T-cell (primary cell): Measurements from ENCODE around the gene DRC3. TPM values are rescaled to one million over a fixed set of nuclear protein-coding genes. Genes with fewer than 3 reads are reported as not detected.

Experiments
- ATAC-seq, 4 experiments: fragments of 200-7000 bp in 3 of 4; fragments of 150-1000 bp in 1 of 4; cut with Tn5 transposase; replicated peaks in 1 of 4; 1 replicate in 3 of 4; 2 replicates in 1 of 4; pipeline ENCODE4 v1.10.0; 2021; ENCODE audit warnings: moderate library complexity in 3 of 4, mild to moderate bottlenecking in 2 of 4, moderate number of reproducible peaks in 1 of 4
- CTCF ChIA-PET, 2 donors: fragments of 300-600 bp; sonication (Branson Sonifier 250); formaldehyde crosslinking; loops; one replicate each; lab custom pipeline; 2022; ENCODE audit warnings: antibody characterized with exemption in 2 of 2; lab: Charles Lee
- POLR2A ChIA-PET, 2 donors: fragments of 300-600 bp; sonication (Branson Sonifier 250); formaldehyde crosslinking; loops; one replicate each; lab custom pipeline; 2022; ENCODE audit warnings: antibody characterized with exemption in 2 of 2; lab: Charles Lee
- DNase-seq, 35 experiments: peaks; one replicate each; pipeline versions ENCODE4 v3.0.0 to v3.0.0-alpha.2; 2013 to 2023
- H3K27ac ChIP-seq: one replicate; pipeline ENCODE4 v1.5.1; 2013; ENCODE audit warnings: low read length
- H3K27me3 ChIP-seq, 2 experiments: replicated peaks in 1 of 2; 1 replicate in 1 of 2; 2 replicates in 1 of 2; pipeline versions ENCODE4 v1.6.1 to v1.7.0; 2013; ENCODE audit warnings: low read length in 1 of 2, mixed read lengths in 1 of 2; ENCODE audit not compliant: control insufficient read depth in 2 of 2, insufficient read depth in 2 of 2; ENCODE audit errors: extremely low read depth in 1 of 2
- H3K36me3 ChIP-seq, 2 donors: 1 replicate in 1 of 2; 2 replicates in 1 of 2; pipeline versions ENCODE4 v1.6.1 to v1.7.0; 2013; ENCODE audit warnings: low read length in 1 of 2; ENCODE audit not compliant: control insufficient read depth in 2 of 2, insufficient read depth in 1 of 2; ENCODE audit errors: extremely low read depth in 1 of 2
- H3K4me1 ChIP-seq, 2 experiments: 1 replicate in 1 of 2; 2 replicates in 1 of 2; pipeline versions ENCODE4 v1.6.1 to v1.7.0; 2013; ENCODE audit warnings: low read length in 2 of 2, mixed read lengths in 1 of 2; ENCODE audit not compliant: insufficient read depth in 2 of 2, control insufficient read depth in 1 of 2; ENCODE audit errors: extremely low read depth in 1 of 2
- H3K4me3 ChIP-seq, 2 donors: 1 replicate in 1 of 2; 2 replicates in 1 of 2; pipeline versions ENCODE4 v1.5.1 to v1.7.0; 2013; ENCODE audit warnings: mild to moderate bottlenecking in 2 of 2, low read length in 1 of 2, moderate library complexity in 1 of 2; ENCODE audit not compliant: control insufficient read depth in 1 of 2; ENCODE audit errors: extremely low read depth in 1 of 2
- H3K9me3 ChIP-seq: 2 replicates; pipeline ENCODE4 v1.7.0; 2013
- H3K27ac Mint-ChIP-seq, 2 donors: one replicate each; pipeline ENCODE4 v1.8.0; 2020 to 2021; ENCODE audit warnings: mild to moderate bottlenecking in 2 of 2, mixed read lengths in 2 of 2
- H3K27me3 Mint-ChIP-seq, 2 donors: one replicate each; pipeline ENCODE4 v1.8.0; 2021 to 2022; ENCODE audit warnings: mixed read lengths in 2 of 2
- H3K36me3 Mint-ChIP-seq: one replicate; pipeline ENCODE4 v1.8.0; 2021; ENCODE audit warnings: mixed read lengths
- H3K4me1 Mint-ChIP-seq, 3 donors: one replicate each; pipeline ENCODE4 v1.8.0; 2020 to 2022; ENCODE audit warnings: mixed read lengths in 3 of 3, mild to moderate bottlenecking in 1 of 3
- H3K4me3 Mint-ChIP-seq, 3 donors: one replicate each; pipeline ENCODE4 v1.8.0; 2020 to 2022; ENCODE audit warnings: mild to moderate bottlenecking in 3 of 3, mixed read lengths in 3 of 3, moderate library complexity in 3 of 3
- H3K9me3 Mint-ChIP-seq, 3 donors: one replicate each; pipeline ENCODE4 v1.8.0; 2020 to 2022; ENCODE audit warnings: mixed read lengths in 3 of 3
- WGBS: methylation state at CpG from one replicate; pipeline ENCODE4 v1.1.5; 2013; ENCODE audit warnings: missing lambda C conversion rate; ENCODE audit not compliant: insufficient coverage; 5-methylcytosine and 5-hydroxymethylcytosine counted together
- total RNA-seq, 35 experiments: library from RNA in 6 of 35; stranded (reverse) in 6 of 35; fragments of 120-200 nt in 1 of 35; gene quantifications; one replicate each; pipeline versions ENCODE4 v1.2.1 to v1.2.4 and lab custom pipeline; 2013 to 2026

DRC3 gene
- total RNA-seq, 5 donors from 2014 or later (not counting 1 experiment from before 2014, with no cell fraction given) = 0.32 to 0.58 (median 0.53) TPM; not detected in 2

DNA sequence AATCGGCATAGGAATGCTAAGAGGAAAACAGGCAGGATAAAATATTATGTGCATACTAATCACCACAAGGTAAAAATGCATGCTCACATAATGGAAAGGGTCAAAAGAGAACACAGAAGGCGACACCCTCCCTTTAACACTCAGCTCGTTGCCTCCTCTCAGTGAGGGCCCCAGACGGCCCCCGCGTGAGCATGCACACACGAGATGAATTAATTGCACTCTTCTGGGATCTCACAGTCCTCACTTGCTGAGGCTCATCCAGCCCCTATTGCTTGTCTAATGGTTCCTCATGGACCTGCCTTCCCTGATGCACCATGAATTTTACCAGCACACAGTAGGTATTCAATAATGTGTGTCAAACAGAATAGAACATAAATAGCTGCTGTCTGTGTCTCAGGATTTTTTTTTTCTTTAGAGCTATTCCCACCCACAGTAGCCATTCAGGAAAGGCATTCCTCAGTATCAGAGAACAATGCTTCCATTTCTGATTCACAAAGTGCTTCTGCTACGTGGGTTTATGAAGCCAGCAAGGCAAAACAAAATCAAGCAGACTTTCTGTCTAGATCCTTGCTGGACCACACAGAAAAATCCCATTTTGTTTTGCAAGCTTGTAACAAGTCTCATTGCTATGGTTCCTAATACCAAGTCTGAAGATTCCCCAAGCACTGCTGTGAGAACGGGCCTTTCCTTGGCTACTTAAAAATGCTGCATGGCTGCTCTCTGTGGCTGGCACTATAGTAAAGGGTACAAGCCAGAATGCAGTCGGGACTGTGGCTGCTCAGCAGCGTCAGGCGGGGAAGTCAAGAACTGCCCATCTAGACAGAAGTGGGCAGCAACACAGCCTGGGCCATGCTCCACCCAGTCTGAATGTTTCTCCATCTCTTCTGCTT is 44.0 kb upstream of the DRC3 start:
- no peaks in the 10 kb centered on the region for H3K4me1 ChIP-seq
- ChIA-PET CTCF (no interaction called here), POLR2A (no interaction called here)
- no peaks in the 10 kb centered on the region for H3K27me3 ChIP-seq
- Mint-ChIP-seq H3K4me1 (peaks cover 22 to 43% (median 31%) of the 10 kb centered on the region in 3 donors), H3K9me3 (no peaks in the 10 kb centered on the region), H3K27ac (peak overlapping the region in 1 of 2 donors; percentile 58), H3K4me3 (no peak overlapping the region), H3K36me3 (no peaks in the 10 kb centered on the region), H3K27me3 (no peaks in the 10 kb centered on the region)
- WGBS = 94% methylated on average over 11 of the region's 12 CpGs
- no peaks in the 10 kb centered on the region for H3K36me3 ChIP-seq
- no peak overlapping the region for H3K27ac ChIP-seq
- no peak overlapping the region for H3K4me3 ChIP-seq
- DNase-seq (no peak), ATAC-seq (no peak)
- H3K9me3 ChIP-seq = no peaks in the 10 kb centered on the region

DNA sequence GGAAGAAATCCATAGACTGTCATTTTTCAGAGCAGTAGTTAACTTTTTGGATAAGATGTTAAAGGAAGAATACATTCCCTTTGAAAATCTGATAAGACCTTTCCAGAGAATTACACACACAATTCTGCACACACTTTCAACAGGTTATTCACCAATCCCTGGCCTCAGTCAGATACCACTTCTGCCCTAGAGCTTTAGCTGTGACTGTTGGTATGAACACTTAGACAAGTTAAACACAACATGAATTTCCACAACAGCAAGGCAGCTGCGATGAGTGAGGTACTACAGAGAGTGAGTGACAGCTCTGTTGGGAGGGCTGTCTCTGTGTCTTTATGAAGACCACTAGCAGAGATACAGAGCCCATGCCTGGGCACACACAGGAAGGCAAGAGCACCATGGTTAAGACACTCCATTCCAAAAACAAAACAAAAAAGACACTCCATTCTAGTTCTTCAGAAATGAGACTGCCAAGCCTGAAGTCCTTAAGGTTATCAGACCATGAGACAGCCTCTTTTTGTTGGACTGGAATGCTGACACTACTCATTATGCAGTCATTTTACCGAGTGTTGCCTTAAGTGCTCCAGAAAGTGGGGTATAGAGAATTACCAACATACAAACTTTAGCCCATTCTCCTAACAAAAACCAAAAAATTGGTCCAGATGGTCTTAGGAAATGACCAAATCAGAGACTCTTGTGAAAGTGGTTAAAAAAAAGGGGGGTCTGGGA is 42.8 kb upstream of the DRC3 start:
- POLR2A ChIA-PET = no interaction called here
- Mint-ChIP-seq H3K4me3 (no peak overlapping the region), H3K27ac (no peak overlapping the region), H3K36me3 (no peaks in the 10 kb centered on the region), H3K27me3 (no peaks in the 10 kb centered on the region), H3K4me1 (peaks cover 29 to 46% (median 37%) of the 10 kb centered on the region in 3 donors), H3K9me3 (no peaks in the 10 kb centered on the region)
- no peak overlapping the region for H3K27ac ChIP-seq
- no peaks in the 10 kb centered on the region for H3K4me1 ChIP-seq
- CTCF ChIA-PET = no interaction called here
- DNase-seq (no peak), ATAC-seq (no peak)
- no peaks in the 10 kb centered on the region for H3K36me3 ChIP-seq
- no peak overlapping the region for H3K4me3 ChIP-seq
- no peaks in the 10 kb centered on the region for H3K27me3 ChIP-seq
- no peaks in the 10 kb centered on the region for H3K9me3 ChIP-seq
- no CpG with 5 or more reads among the region's 2 CpGs for WGBS

DNA sequence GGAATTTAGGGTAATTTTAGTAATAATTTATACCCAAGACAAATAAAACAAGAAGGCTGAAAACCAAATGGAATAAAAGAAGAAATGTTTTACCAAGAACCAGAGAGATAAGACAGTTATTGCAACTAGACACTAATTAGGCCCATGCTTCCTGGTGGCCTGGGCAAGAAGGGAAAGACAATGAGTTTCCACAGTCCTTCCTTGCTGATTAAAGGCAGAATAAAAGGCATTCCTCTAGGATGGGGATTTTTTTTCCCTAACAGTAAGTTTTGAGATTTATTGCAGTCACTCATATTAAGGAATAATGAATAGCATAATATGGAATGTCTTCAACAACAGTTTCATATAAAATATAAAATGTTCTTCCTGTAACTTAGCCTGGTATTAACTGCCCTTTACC is 42.0 kb upstream of the DRC3 start:
- Histone ChIP-seq H3K9me3 (no peaks in the 10 kb centered on the region), H3K4me3 (no peak overlapping the region), H3K36me3 (no peaks in the 10 kb centered on the region), H3K27me3 (no peaks in the 10 kb centered on the region), H3K27ac (no peak overlapping the region), H3K4me1 (peaks cover 0 to 5% of the 10 kb centered on the region in 2 experiments)
- Mint-ChIP-seq H3K4me3 (no peak overlapping the region), H3K27ac (no peak overlapping the region), H3K4me1 (peaks cover 36 to 48% (median 44%) of the 10 kb centered on the region in 3 donors), H3K9me3 (no peaks in the 10 kb centered on the region), H3K27me3 (no peaks in the 10 kb centered on the region), H3K36me3 (no peaks in the 10 kb centered on the region)
- ATAC-seq = no peak
- no peak for DNase-seq
- ChIA-PET POLR2A (no interaction called here), CTCF (interaction anchor here in 1 of 2 donors (1.1 kb wide), 1 partner anchor 11 kb away, joined by 3 read pairs; no protein-coding TSS in a partner anchor)

DNA sequence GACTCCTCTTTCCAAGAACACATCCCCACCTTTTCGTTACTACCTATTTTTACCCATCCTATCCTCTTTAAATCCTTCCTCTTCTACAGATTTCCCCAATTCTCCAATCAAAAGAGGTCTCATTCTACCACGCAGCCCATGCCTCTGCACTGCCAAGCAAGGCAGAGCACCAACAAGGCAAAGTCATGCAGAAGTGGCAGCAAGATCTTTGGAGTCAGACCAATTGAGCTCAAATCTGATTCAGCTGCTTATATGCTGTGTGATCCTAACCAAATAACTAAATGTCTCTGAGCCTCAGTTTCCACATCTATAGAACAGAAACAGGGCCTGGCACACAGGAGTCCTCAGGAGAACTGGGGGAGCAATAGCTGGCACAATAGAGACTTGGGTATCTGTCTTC is 41.5 kb upstream of the DRC3 start:
- Mint-ChIP-seq H3K9me3 (no peaks in the 10 kb centered on the region), H3K27me3 (no peaks in the 10 kb centered on the region), H3K4me1 (peaks cover 40 to 51% (median 47%) of the 10 kb centered on the region in 3 donors), H3K27ac (no peak overlapping the region), H3K36me3 (no peaks in the 10 kb centered on the region), H3K4me3 (no peak overlapping the region)
- 77% methylated on average over 2 of the region's 2 CpGs for WGBS
- Histone ChIP-seq H3K27ac (no peak overlapping the region), H3K36me3 (no peaks in the 10 kb centered on the region), H3K27me3 (no peaks in the 10 kb centered on the region), H3K4me1 (peaks cover 0 to 10% of the 10 kb centered on the region in 2 experiments), H3K9me3 (no peaks in the 10 kb centered on the region), H3K4me3 (no peak overlapping the region)
- POLR2A ChIA-PET = no interaction called here
- DNase-seq (no peak), ATAC-seq (no peak)
- CTCF ChIA-PET = interaction anchor here in 1 of 2 donors (1.1 kb wide), 1 partner anchor 12 kb away, joined by 3 read pairs; no protein-coding TSS in a partner anchor

DNA sequence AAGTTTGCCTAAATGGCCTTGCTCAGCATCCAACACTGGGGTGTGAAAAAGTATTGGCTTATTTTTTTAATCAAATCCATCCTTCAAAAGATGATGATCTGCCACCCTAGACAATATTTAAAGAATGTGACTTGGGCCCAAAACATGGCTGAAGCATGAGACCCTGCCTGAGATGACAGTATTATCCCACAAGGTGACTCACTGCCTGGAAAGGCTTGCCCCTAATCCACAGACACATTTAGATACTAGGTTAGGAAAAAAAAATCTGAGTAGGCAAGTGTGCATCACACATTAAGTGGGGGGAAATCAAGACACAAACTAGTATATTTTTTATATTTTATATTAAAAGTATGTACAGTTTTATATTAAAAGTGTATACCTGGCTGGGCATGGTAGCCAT is 38.9 kb upstream of the DRC3 start:
- DNase-seq = no peak
- no peaks in the 10 kb centered on the region for H3K27me3 Mint-ChIP-seq
- no peak overlapping the region for H3K27ac Mint-ChIP-seq
- no peak overlapping the region for H3K27ac ChIP-seq
- no peaks in the 10 kb centered on the region for H3K36me3 ChIP-seq
- H3K9me3 Mint-ChIP-seq = no peaks in the 10 kb centered on the region
- H3K36me3 Mint-ChIP-seq = no peaks in the 10 kb centered on the region
- H3K27me3 ChIP-seq = no peaks in the 10 kb centered on the region
- ATAC-seq = no peak
- CTCF ChIA-PET = no interaction called here
- peaks cover 0 to 11% of the 10 kb centered on the region in 2 experiments for H3K4me1 ChIP-seq
- no peak overlapping the region for H3K4me3 ChIP-seq
- peaks cover 53 to 59% (median 57%) of the 10 kb centered on the region in 3 donors for H3K4me1 Mint-ChIP-seq
- POLR2A ChIA-PET = no interaction called here
- no peaks in the 10 kb centered on the region for H3K9me3 ChIP-seq
- H3K4me3 Mint-ChIP-seq = no peak overlapping the region

DNA sequence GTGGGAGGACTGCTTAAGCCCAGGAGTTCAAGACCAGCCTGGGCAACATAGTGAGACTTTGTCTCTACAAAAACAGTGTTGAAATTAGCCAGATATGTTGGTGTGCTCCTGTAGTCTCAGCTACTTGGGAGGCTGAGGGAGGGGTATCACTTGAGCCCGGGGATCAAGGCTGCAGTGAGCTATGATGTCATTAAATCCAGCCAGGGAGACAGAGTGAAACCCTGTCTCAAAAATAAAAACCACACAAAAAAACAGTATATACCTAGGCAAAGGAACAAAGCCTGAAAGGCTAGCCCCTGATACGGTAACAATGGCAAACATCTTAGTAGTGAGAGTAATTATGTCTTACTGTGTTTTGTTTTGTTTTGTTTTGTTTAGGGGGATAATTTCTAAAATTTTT is 38.4 kb upstream of the DRC3 start:
- H3K27ac Mint-ChIP-seq = no peak overlapping the region
- no peaks in the 10 kb centered on the region for H3K27me3 Mint-ChIP-seq
- H3K4me3 Mint-ChIP-seq = no peak overlapping the region
- ATAC-seq = no peak
- H3K36me3 ChIP-seq = no peaks in the 10 kb centered on the region
- no peak overlapping the region for H3K27ac ChIP-seq
- H3K27me3 ChIP-seq = no peaks in the 10 kb centered on the region
- peaks cover 0 to 11% of the 10 kb centered on the region in 2 experiments for H3K4me1 ChIP-seq
- H3K36me3 Mint-ChIP-seq = no peaks in the 10 kb centered on the region
- H3K4me3 ChIP-seq = no peak overlapping the region
- H3K9me3 ChIP-seq = no peaks in the 10 kb centered on the region
- CTCF ChIA-PET = no interaction called here
- H3K4me1 Mint-ChIP-seq = peaks cover 53 to 62% (median 61%) of the 10 kb centered on the region in 3 donors
- H3K9me3 Mint-ChIP-seq = no peaks in the 10 kb centered on the region
- POLR2A ChIA-PET = no interaction called here
- no CpG with 5 or more reads among the region's 2 CpGs for WGBS
- DNase-seq = no peak
